ENCODE measurements around the gene TNFRSF1B.

Gene TNFRSF1B

DNA sequence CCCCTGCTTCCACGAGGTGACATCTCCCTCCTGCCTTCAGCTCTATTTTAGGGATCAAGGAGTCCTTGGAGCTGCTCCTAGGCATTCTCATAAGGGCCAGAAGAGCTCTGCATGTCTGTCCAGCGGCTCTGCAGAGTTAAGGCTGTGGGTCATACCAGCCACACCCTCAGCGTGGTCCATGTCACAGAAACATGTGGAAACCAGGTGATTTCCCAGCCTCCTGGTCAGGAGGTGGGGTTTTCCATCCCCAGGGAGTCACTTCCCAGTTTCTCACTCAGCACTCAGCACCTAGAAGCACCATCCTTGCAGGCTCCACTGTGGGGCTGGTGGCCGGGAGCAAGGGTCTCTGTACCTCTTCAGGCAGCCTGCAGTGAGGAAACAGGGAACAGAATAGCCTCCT, 1.4 kb upstream of the TNFRSF1B start:
- Histone ChIP-seq H3K4me1 (ENCODE audit: insufficient read depth, poor library complexity, severe bottlenecking) (peaks cover 10% of the 10 kb centered on the region), H3K27ac (ENCODE audit: poor library complexity, severe bottlenecking) (no peak overlapping the region)

DNA sequence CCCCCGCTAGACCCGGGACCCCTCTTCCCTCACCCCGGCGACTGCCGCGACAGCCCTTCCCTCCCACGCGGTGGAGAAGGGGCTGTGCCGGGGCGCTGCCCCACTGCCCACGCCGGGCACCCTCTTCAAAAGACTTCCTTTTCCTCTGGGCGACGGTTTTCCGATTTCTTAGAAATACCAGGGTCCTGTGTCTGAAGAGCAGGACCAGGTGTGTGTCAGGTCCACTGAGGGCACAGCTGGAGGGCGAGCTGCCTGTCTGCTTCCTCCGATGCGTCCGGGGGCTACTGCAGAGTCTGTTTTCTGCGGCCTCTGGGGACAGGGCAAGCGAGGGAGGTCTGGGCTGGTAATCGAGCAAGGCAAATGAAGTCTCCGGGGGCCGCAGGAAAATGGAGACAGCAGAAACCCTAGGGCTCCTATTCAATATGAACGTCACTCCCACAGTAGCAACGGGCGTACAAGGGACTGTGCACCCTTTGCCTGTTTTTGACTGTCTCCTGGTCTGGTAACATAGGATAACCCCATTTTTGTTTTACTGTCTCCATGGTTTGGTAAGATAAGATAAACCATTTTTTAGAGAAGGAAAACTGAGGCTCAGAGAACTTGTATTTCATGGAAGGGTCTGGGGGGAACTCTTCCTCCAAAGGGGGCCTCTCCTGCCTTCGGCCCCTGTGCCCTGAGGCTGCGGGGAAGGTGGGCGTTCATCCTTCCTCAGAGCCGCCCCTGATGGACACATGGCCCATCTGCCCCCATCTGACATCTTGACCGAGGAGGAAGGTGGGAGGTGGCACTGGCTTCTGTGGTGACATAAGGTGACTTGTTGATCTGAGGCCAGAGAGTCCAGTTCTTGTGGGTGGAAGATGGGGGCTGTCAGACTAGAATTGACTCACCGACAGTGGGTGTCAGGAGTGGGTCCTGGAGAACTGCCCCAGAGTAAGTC, 970 bp downstream of the TNFRSF1B start:
- Histone ChIP-seq H3K4me3 (ENCODE audit: severe bottlenecking) (no peak overlapping the region), H3K27ac (ENCODE audit: poor library complexity, severe bottlenecking) (no peak overlapping the region), H3K4me1 (ENCODE audit: insufficient read depth, poor library complexity, severe bottlenecking) (no peaks in the 10 kb centered on the region)

More for the DNA sequence above, 1.4 kb upstream of the TNFRSF1B start:
- TF ChIP-seq, protein P1, sequence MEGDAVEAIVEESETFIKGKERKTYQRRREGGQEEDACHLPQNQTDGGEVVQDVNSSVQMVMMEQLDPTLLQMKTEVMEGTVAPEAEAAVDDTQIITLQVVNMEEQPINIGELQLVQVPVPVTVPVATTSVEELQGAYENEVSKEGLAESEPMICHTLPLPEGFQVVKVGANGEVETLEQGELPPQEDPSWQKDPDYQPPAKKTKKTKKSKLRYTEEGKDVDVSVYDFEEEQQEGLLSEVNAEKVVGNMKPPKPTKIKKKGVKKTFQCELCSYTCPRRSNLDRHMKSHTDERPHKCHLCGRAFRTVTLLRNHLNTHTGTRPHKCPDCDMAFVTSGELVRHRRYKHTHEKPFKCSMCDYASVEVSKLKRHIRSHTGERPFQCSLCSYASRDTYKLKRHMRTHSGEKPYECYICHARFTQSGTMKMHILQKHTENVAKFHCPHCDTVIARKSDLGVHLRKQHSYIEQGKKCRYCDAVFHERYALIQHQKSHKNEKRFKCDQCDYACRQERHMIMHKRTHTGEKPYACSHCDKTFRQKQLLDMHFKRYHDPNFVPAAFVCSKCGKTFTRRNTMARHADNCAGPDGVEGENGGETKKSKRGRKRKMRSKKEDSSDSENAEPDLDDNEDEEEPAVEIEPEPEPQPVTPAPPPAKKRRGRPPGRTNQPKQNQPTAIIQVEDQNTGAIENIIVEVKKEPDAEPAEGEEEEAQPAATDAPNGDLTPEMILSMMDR (IDR thresholded peaks at IDR 0.05; ENCODE audit: poor library complexity, severe bottlenecking), result no peak
- H3K27me3 ChIP-seq (ENCODE audit: insufficient read depth, poor library complexity, severe bottlenecking), result peaks cover 28% of the 10 kb centered on the region
- DNase-seq (ENCODE audit: low spot score), result no peak
- H3K4me3 ChIP-seq (ENCODE audit: severe bottlenecking), result no peak overlapping the region
- ATAC-seq (ENCODE audit: low read depth), result no peak
- H3K9me3 ChIP-seq (ENCODE audit: severe bottlenecking), result no peaks in the 10 kb centered on the region
- no peaks in the 10 kb centered on the region for H3K36me3 ChIP-seq (ENCODE audit: low read depth)

DNA sequence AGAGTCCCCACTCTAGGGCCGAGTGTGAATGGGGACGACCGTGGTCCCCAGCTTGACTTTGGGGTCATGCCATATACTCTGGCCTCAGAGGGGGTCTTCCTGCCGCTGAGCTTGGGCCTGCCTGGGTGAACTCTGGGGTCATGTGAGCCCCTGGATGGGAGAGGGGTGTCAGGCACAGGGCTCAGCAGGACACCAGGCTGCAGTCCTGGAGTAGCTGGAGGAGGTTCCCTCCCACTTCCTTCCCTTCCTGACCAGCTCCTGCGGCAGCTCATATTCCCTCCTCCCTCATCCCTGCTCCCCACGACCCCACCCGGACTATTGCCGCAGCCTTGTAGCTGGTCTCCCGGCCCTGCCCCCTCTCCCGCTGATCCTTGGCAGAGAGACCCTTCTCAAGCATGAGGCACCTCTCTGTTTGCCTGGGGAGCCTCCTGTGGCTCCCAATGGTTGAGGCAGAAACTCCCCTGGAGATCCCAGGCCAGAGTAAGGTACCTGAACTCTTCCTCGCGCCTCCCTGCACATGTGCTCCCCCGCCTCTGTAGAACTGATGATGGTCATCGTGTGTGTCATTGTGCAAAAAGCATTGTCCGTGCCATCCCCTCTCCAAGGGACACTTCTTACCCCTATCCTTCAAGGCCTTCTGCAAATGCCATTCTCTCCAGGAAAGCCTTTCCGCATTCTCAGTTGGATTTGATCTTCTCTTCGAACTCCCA, 1.8 kb downstream of the TNFRSF1B start:
- Histone ChIP-seq H3K4me1 (ENCODE audit: insufficient read depth, poor library complexity, severe bottlenecking) (no peaks in the 10 kb centered on the region), H3K27me3 (ENCODE audit: insufficient read depth, poor library complexity, severe bottlenecking) (peaks cover 28% of the 10 kb centered on the region), H3K36me3 (ENCODE audit: low read depth) (no peaks in the 10 kb centered on the region), H3K4me3 (ENCODE audit: severe bottlenecking) (no peak overlapping the region), H3K27ac (ENCODE audit: poor library complexity, severe bottlenecking) (no peak overlapping the region), H3K9me3 (ENCODE audit: severe bottlenecking) (no peaks in the 10 kb centered on the region)
- ATAC-seq (ENCODE audit: low read depth), result no peak
- DNase-seq (ENCODE audit: low spot score), result no peak
- TF ChIP-seq, protein P1 (IDR thresholded peaks at IDR 0.05; ENCODE audit: poor library complexity, severe bottlenecking), result no peak

More for the DNA sequence above, 970 bp downstream of the TNFRSF1B start:
- DNase-seq (ENCODE audit: low spot score) (no peak), ATAC-seq (ENCODE audit: low read depth) (no peak)
- TF ChIP-seq, protein P1 (IDR thresholded peaks at IDR 0.05; ENCODE audit: poor library complexity, severe bottlenecking), result no peak
- H3K9me3 ChIP-seq (ENCODE audit: severe bottlenecking), result no peaks in the 10 kb centered on the region
- H3K27me3 ChIP-seq (ENCODE audit: insufficient read depth, poor library complexity, severe bottlenecking), result peaks cover 28% of the 10 kb centered on the region
- H3K36me3 ChIP-seq (ENCODE audit: low read depth), result no peaks in the 10 kb centered on the region

DNA sequence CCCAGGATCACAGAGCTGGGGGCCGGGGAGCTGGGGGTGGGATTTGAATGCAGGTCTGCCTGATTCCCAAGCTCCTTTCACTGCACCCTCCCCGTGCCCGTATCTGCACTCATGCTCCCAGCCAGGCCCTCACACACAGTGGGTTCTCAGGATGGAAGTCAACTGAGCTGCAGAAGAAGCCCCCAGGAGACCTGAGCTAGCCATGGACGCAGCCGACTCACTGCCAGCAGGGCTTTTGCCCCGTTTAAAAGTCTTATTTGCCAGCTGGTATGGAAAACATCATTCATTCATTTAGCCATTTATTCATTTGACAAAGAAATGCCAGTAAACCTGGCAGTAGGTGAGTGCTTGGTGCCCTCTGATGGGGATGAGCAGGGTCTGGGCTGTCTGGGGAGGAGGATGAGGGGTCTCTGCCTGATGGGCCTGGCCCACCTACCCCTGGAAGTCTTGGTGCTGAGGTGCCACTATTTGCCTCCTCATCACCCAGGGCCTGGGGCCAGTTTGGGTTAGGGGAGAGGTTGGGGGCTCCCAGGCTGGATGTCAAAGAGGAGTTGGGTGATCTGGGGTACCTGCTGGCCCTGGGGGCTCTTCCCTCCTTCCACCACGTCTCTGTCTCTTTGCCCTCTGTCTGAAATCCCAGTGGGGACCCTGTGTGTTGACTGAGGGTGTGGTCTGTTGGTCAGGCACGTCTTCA, 2.8 kb downstream of the TNFRSF1B start:
- Histone ChIP-seq H3K9me3 (ENCODE audit: severe bottlenecking) (no peaks in the 10 kb centered on the region), H3K27ac (ENCODE audit: poor library complexity, severe bottlenecking) (no peak overlapping the region), H3K36me3 (ENCODE audit: low read depth) (no peaks in the 10 kb centered on the region), H3K4me3 (ENCODE audit: severe bottlenecking) (no peak overlapping the region), H3K4me1 (ENCODE audit: insufficient read depth, poor library complexity, severe bottlenecking) (no peaks in the 10 kb centered on the region), H3K27me3 (ENCODE audit: insufficient read depth, poor library complexity, severe bottlenecking) (peaks cover 28% of the 10 kb centered on the region)
- DNase-seq (ENCODE audit: low spot score) (no peak), ATAC-seq (ENCODE audit: low read depth) (no peak)
- TF ChIP-seq, protein P1 (IDR thresholded peaks at IDR 0.05; ENCODE audit: poor library complexity, severe bottlenecking), result no peak

All from RWPE2 (cell line).